HCT116 (cell line): Measurements from ENCODE around the gene KNCN. TPM values are rescaled to one million over a fixed set of nuclear protein-coding genes. Genes with fewer than 3 reads are reported as not detected.

ENCODE experiments used
- ATAC-seq: fragments of 200-7000 bp; cut with Tn5 transposase; 2 replicates; pipeline ENCODE4 v1.9.1; 2020; ENCODE audit warnings: mild to moderate bottlenecking, moderate library complexity
- BruUV-seq: library from RNA; stranded (reverse); fragments of 400-500 nt; replicated peaks from 2 replicates; lab custom pipeline; 2021; lab: Mats Ljungman, UMichigan
- CTCF ChIA-PET: fragments of 300-600 bp; sonication (Branson Sonifier 250); formaldehyde crosslinking; loops from one replicate; lab custom pipeline; 2021; ENCODE audit warnings: antibody characterized with exemption; lab: Charles Lee
- POLR2A ChIA-PET: fragments of 300-600, 350-600 bp; sonication (Branson Sonifier 250); formaldehyde crosslinking; loops from one replicate; lab custom pipeline; 2021; ENCODE audit warnings: antibody characterized with exemption; lab: Charles Lee
- RAD21 ChIA-PET, 2 experiments: fragments of 300-600 bp; sonication (Branson Sonifier 250); formaldehyde crosslinking; loops; one replicate each; lab custom pipeline; 2023; ENCODE audit warnings: low total read pairs in 2 of 2; ENCODE audit not compliant: uncharacterized antibody in 2 of 2, unreplicated experiment in 2 of 2, low non-redundant PET in 1 of 2; lab: Charles Lee
- DNase-seq: peaks from one replicate; pipeline ENCODE4 v3.0.0-alpha.2; 2010; ENCODE audit warnings: low read depth, low spot score
- H2AFZ ChIP-seq: fragments of 200-600 bp; shearing (Covaris generic), sonication (generic); 2 replicates; pipeline ENCODE4 v1.6.1; 2017; ENCODE audit warnings: low read depth, mixed run types, mixed read lengths, antibody characterized with exemption, low read length; ENCODE audit not compliant: poor library complexity, severe bottlenecking
- H3K27ac ChIP-seq: 2 replicates; pipeline ENCODE4 v1.5.1; 2012; ENCODE audit warnings: low read depth, low read length
- H3K27me3 ChIP-seq: fragments of 200-600 bp; sonication (generic); 2 replicates; pipeline ENCODE4 v1.6.1; 2016; ENCODE audit warnings: mixed run types, low read length, mixed read lengths; ENCODE audit not compliant: insufficient read depth
- H3K36me3 ChIP-seq, 2 experiments: fragments of 200-500 bp in 1 of 2; fragments of 200-600 bp in 1 of 2; sonication (Bioruptor generic) in 1 of 2; sonication (generic) in 1 of 2; 2 replicates each; pipeline versions ENCODE4 v1.5.1 to v1.6.1; 2014 to 2016; ENCODE audit warnings: low read length in 2 of 2, inconsistent platforms in 1 of 2, mixed read lengths in 1 of 2, mixed run types in 1 of 2; ENCODE audit not compliant: insufficient read depth in 2 of 2, control insufficient read depth in 1 of 2
- H3K4me1 ChIP-seq, 2 experiments: fragments of 200-600 bp in 1 of 2; sonication (generic) in 1 of 2; 2 replicates each; pipeline versions ENCODE4 v1.5.1 to v1.6.1; 2012 to 2017; ENCODE audit warnings: low read length in 2 of 2, inconsistent platforms in 1 of 2, mild to moderate bottlenecking in 1 of 2, mixed read lengths in 1 of 2, mixed run types in 1 of 2, moderate library complexity in 1 of 2; ENCODE audit not compliant: insufficient read depth in 2 of 2, control insufficient read depth in 1 of 2
- H3K4me2 ChIP-seq: fragments of 200-600 bp; sonication (generic); 2 replicates; pipeline ENCODE4 v1.6.1; 2017; ENCODE audit warnings: mixed run types, low read length, mixed read lengths
- H3K4me3 ChIP-seq, 2 experiments: fragments of 200-600 bp in 1 of 2; sonication (generic) in 1 of 2; replicated peaks in 1 of 2; 2 replicates each; pipeline ENCODE4 v1.5.1; 2011 to 2016; ENCODE audit warnings: low read length in 2 of 2, control low read depth in 1 of 2, low read depth in 1 of 2, mild to moderate bottlenecking in 1 of 2, mixed read lengths in 1 of 2, mixed run types in 1 of 2
- H3K79me2 ChIP-seq: fragments of 200-600 bp; sonication (generic); 2 replicates; pipeline ENCODE4 v1.6.1; 2017; ENCODE audit warnings: mild to moderate bottlenecking, mixed run types, low read length, moderate library complexity, mixed read lengths; ENCODE audit not compliant: insufficient read depth
- H3K9ac ChIP-seq: fragments of 200-600 bp; sonication (generic); 2 replicates; pipeline ENCODE4 v1.6.1; 2016; ENCODE audit warnings: low read length, mixed read lengths
- H3K9me2 ChIP-seq: fragments of 200-600 bp; sonication (generic), shearing (Covaris generic); 2 replicates; pipeline ENCODE4 v1.6.1; 2017; ENCODE audit warnings: mixed run types, mild to moderate bottlenecking, moderate library complexity; ENCODE audit not compliant: insufficient read depth
- H3K9me3 ChIP-seq, 2 experiments: fragments of 200-500 bp in 1 of 2; fragments of 200-600 bp in 1 of 2; sonication (Bioruptor generic) in 1 of 2; sonication (generic) in 1 of 2; 2 replicates each; pipeline ENCODE4 v1.6.1; 2014 to 2017; ENCODE audit warnings: low read length in 2 of 2, mixed read lengths in 2 of 2, inconsistent platforms in 1 of 2, low read depth in 1 of 2, mild to moderate bottlenecking in 1 of 2, mixed run types in 1 of 2, moderate library complexity in 1 of 2; ENCODE audit not compliant: control insufficient read depth in 1 of 2, insufficient read depth in 1 of 2
- H4K20me1 ChIP-seq: fragments of 200-600 bp; sonication (generic), shearing (Covaris generic); 2 replicates; pipeline ENCODE4 v1.6.1; 2017; ENCODE audit warnings: mixed run types, mild to moderate bottlenecking, moderate library complexity; ENCODE audit not compliant: insufficient read depth
- CEBPB ChIP-seq: IDR thresholded peaks from 2 replicates; pipeline ENCODE4 v1.6.1; 2012; ENCODE audit warnings: low read depth
- YY1 ChIP-seq: IDR thresholded peaks from 2 replicates; pipeline ENCODE4 v1.6.1; 2011; ENCODE audit warnings: low read length, low read depth, moderate library complexity, mild to moderate bottlenecking; ENCODE audit not compliant: insufficient replicate concordance; ENCODE audit errors: extremely low read depth
- ZBTB33 ChIP-seq: IDR thresholded peaks from 2 replicates; pipeline ENCODE4 v1.6.1; 2011; ENCODE audit warnings: mild to moderate bottlenecking, low read length, moderate library complexity; ENCODE audit not compliant: insufficient replicate concordance; ENCODE audit errors: extremely low read depth
- intact Hi-C: fragments of 100-400 bp; cut with micrococcal nuclease; formaldehyde crosslinking; loops from 2 replicates; pipeline ENCODE4 v1.10.0; 2022
- total RNA-seq: library from RNA; stranded (reverse); gene quantifications from one replicate; pipeline ENCODE4 v1.2.1, GENCODE V29; 2021; ENCODE audit not compliant: unreplicated experiment

The KNCN gene
- total RNA-seq, 1 experiment from 2014 or later: not detected

- CTCF ChIA-PET: no interaction called here
- Histone ChIP-seq H3K79me2 (no peaks in the 10 kb centered on the region), H2AFZ (no peak overlapping the region), H3K4me3 (no peak overlapping the region), H3K36me3 (no peaks in the 10 kb centered on the region), H3K27me3 (no peaks in the 10 kb centered on the region), H3K9me2 (no peaks in the 10 kb centered on the region), H4K20me1 (no peaks in the 10 kb centered on the region), H3K4me2 (no peak overlapping the region), H3K9me3 (no peaks in the 10 kb centered on the region), H3K4me1 (peaks cover 0 to 7% of the 10 kb centered on the region in 2 experiments; a peak in 1 of 4 replicates), H3K9ac (no peak overlapping the region), H3K27ac (no peak overlapping the region)
- ATAC-seq (no peak), DNase-seq (no peak)
- TF ChIP-seq CEBPB (no peak), YY1 (no peak), ZBTB33 (no peak)
- BruUV-seq: no TSS peak
- RAD21 ChIA-PET: no interaction called here
- POLR2A ChIA-PET: no interaction called here
- intact Hi-C loops: no loop called here
These were observed 1.5 kb downstream of the KNCN start for GRCh38 chr1:46549697-46550681.
